Suprapubic skin (tissue), 4 donors: ENCODE measurements around the gene DDC.

Experiments used
- CTCF ChIP-seq, 2 donors: fragments of 200-600 bp in 1 of 2; fragments of 450-650 bp in 1 of 2; sonication (generic) in 1 of 2; IDR thresholded peaks; one replicate each; pipeline ENCODE4 v1.5.1; 2016 to 2019; ENCODE audit warnings: antibody characterized with exemption in 2 of 2, mild to moderate bottlenecking in 1 of 2, moderate library complexity in 1 of 2
- EP300 ChIP-seq: sonication (generic); formaldehyde crosslinking; IDR thresholded peaks from one replicate; pipeline ENCODE4 v1.6.1; 2017; ENCODE audit warnings: antibody characterized with exemption
- POLR2A ChIP-seq, 2 donors: fragments of 450-650 bp; IDR thresholded peaks; one replicate each; pipeline ENCODE4 v1.6.1; 2017; ENCODE audit warnings: antibody characterized with exemption in 2 of 2, mild to moderate bottlenecking in 2 of 2, moderate library complexity in 2 of 2
- POLR2AphosphoS5 ChIP-seq, 3 donors: sonication (generic); formaldehyde crosslinking; IDR thresholded peaks; one replicate each; pipeline ENCODE4 v1.6.1; 2017; ENCODE audit warnings: antibody characterized with exemption in 3 of 3

GRCh38 chr7:50595491-50596102, 30.4 kb upstream of the DDC start:
- TF ChIP-seq CTCF (IDR thresholded peaks at IDR 0.05) (peak; percentile 25 to 33), POLR2A (IDR thresholded peaks at IDR 0.05) (no peak), POLR2AphosphoS5 (IDR thresholded peaks at IDR 0.05) (no peak), EP300 (no peak)
